Measurements from ENCODE around the gene TRAM2. TPM values are rescaled to one million over a fixed set of nuclear protein-coding genes. Genes with fewer than 3 reads are reported as not detected.

Gene TRAM2
- total and polyA plus RNA-seq, 7 donors: 2.1 to 5.7 (median 4.3) TPM

DNA sequence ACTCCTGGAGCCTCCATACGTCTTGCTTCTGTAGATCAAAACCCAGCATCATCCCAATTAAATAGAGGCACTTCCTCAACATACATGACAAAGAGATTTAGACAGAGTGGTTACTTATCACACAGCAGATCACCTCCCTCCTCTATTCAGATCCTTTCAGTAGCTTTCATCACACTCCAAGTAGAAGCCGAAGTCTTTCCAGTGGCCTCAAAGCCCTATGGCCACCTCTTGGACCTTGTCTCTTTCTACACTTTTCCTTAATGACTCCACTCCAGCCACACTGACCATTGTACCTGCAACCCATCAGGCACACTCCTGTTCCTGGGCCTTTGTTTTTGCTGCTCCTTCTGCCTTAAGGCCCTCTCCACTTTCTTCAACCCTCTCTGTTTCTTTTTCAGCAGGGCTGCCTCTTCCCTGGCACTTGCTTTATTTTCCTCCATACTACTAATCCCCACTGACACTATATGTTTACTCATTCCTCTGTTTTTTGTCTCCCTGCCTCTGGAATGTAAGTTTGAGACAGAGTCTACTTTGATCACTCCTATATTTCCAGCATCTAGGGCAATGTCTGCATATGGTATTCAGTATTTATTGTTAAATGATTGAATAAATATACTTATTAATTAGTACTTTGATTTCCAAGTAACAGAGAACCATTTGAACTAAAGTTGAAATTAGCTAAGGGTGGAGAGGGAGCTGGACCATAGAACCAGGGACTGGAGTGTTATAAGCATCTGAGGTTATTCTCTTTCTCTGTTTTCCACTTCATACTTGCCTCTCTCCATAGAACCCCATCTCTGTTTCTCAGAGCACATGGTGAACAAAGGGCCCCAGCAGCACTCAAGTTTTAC is 43.4 kb upstream of the TRAM2 start:
- Histone ChIP-seq H3K9me3 (no peaks in the 10 kb centered on the region), H3K4me1 (no peaks in the 10 kb centered on the region), H3K4me3 (no peak overlapping the region), H3K36me3 (ENCODE audit: insufficient read depth in 1 of 2, low read depth in 1 of 2) (no peaks in the 10 kb centered on the region), H3K27ac (no peak overlapping the region), H3K27me3 (ENCODE audit: insufficient read depth in 3 of 3, low read length in 2 of 3) (no peaks in the 10 kb centered on the region)
- TF ChIP-seq, protein P1, sequence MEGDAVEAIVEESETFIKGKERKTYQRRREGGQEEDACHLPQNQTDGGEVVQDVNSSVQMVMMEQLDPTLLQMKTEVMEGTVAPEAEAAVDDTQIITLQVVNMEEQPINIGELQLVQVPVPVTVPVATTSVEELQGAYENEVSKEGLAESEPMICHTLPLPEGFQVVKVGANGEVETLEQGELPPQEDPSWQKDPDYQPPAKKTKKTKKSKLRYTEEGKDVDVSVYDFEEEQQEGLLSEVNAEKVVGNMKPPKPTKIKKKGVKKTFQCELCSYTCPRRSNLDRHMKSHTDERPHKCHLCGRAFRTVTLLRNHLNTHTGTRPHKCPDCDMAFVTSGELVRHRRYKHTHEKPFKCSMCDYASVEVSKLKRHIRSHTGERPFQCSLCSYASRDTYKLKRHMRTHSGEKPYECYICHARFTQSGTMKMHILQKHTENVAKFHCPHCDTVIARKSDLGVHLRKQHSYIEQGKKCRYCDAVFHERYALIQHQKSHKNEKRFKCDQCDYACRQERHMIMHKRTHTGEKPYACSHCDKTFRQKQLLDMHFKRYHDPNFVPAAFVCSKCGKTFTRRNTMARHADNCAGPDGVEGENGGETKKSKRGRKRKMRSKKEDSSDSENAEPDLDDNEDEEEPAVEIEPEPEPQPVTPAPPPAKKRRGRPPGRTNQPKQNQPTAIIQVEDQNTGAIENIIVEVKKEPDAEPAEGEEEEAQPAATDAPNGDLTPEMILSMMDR (IDR thresholded peaks at IDR 0.05): no peak
- 85 to 96% (median 91%) methylated on average over 2 of the region's 2 CpGs for WGBS, 3 donors
- intact Hi-C loops (cut with DNase I): no loop called here
- ATAC-seq (no peak), DNase-seq (no peak)

DNA sequence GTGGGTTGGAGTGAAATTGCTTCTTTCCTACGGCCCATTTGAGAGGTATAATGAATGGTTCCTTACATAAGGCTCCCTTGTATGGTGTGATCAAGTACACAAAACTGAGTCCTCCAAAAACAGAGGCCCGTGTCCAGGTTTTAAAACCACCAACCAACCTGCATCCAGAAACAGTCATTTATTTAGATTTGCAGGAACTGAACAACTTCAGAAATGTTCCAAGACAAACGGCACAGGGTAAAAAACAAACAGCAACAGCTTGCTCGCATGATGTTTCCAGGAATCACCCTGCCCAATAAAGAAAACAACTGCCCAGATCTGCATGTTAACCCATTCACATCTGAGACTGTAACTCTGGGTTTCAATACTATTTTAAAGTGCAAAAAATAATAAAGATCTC is 40.2 kb upstream of the TRAM2 start:
- no peak for ATAC-seq

DNA sequence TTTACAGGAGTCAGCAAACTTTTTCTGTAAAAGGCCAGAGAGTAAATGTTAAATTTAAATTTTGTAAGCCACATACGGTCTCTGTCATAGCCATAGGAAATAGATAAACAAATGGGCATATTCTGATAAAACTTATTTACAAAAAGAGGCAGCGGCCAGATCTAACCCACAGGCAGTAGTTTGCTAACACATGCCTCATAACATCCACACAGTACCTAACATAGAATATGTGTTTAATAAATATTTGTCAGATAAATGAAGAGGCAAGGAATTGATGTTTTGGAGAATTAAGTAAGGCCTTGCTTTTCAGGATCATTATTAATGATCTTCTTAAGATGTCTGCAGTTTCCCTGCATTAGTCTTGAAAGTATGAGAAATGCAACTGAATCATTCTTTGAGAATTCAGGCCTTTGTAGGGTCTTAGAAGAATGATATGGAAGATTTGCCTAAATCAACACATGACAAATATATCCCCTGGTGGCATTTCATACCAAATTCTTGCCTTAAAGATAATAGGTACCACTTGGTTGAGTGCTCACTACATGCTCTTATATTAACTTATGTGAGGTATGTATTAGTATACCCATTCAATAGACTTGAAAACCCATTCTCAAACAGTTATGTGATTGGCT is 39.3 kb upstream of the TRAM2 start:
- H3K27ac ChIP-seq: no peak overlapping the region
- TF ChIP-seq, protein P1 (IDR thresholded peaks at IDR 0.05): no peak
- no peaks in the 10 kb centered on the region for H3K9me3 ChIP-seq
- no peak for DNase-seq
- no peaks in the 10 kb centered on the region for H3K27me3 ChIP-seq (ENCODE audit: insufficient read depth in 3 of 3, low read length in 2 of 3)
- no peak for ATAC-seq
- intact Hi-C loops (cut with DNase I): no loop called here
- H3K4me1 ChIP-seq: no peaks in the 10 kb centered on the region
- no peaks in the 10 kb centered on the region for H3K36me3 ChIP-seq (ENCODE audit: insufficient read depth in 1 of 2, low read depth in 1 of 2)
- 91 to 96% (median 94%) methylated on average over 2 of the region's 2 CpGs for WGBS, 3 donors
- no peak overlapping the region for H3K4me3 ChIP-seq

More for the DNA sequence above, 40.2 kb upstream of the TRAM2 start:
- TF ChIP-seq, protein P1 (IDR thresholded peaks at IDR 0.05): no peak
- H3K4me3 ChIP-seq: no peak overlapping the region
- DNase-seq: no peak
- H3K9me3 ChIP-seq: no peaks in the 10 kb centered on the region
- 27 to 34% (median 28%) methylated on average over 4 of the region's 4 CpGs for WGBS, 3 donors
- H3K4me1 ChIP-seq: no peaks in the 10 kb centered on the region
- intact Hi-C loops (cut with DNase I): no loop called here
- H3K27ac ChIP-seq: no peak overlapping the region
- no peaks in the 10 kb centered on the region for H3K36me3 ChIP-seq (ENCODE audit: insufficient read depth in 1 of 2, low read depth in 1 of 2)
- no peaks in the 10 kb centered on the region for H3K27me3 ChIP-seq (ENCODE audit: insufficient read depth in 3 of 3, low read length in 2 of 3)

DNA sequence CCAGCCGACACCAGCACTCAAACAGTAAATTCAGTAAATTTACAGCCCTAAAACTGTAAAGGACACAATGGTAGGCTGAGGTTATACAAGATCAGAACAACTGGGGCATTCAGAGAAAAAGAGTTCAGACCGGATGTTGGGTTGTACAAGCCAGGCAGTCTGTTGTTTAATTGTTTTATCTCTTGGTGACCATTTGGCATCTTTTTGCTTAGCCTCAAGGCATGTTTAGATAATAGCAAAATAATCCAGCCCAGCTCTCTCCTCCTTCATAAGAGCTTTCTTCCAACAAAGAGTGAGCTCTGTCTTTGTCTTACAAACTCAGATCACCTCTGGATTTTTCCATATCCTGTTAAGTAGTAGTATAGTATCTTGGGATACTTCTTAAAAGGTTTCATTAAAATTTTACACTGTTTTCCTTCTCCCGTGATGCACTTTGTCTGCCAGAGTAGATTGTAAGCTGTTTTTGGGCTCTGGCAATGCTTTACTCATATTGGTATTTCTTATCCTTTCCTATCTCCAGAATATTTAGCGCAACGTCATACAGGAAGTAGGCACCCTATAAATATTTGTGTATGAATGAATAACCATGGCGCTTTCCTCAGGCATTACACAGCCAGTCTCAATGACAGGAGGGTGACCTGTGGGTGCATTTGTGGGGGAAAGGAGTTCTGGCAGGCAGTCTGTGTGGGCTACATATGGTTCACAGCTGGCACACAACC is 35.6 kb upstream of the TRAM2 start:
- DNase-seq: no peak
- Histone ChIP-seq H3K27me3 (ENCODE audit: insufficient read depth in 3 of 3, low read length in 2 of 3) (no peaks in the 10 kb centered on the region), H3K4me3 (no peak overlapping the region), H3K36me3 (ENCODE audit: insufficient read depth in 1 of 2, low read depth in 1 of 2) (no peaks in the 10 kb centered on the region), H3K4me1 (no peaks in the 10 kb centered on the region), H3K27ac (no peak overlapping the region), H3K9me3 (no peaks in the 10 kb centered on the region)
- TF ChIP-seq, protein P1 (IDR thresholded peaks at IDR 0.05): no peak
- no peak for ATAC-seq
- WGBS, 3 donors: 63 to 69% (median 67%) methylated on average over 6 of the region's 6 CpGs
- intact Hi-C loops (cut with DNase I): no loop called here
